Lower leg skin (tissue), 4 donors: Measurements from ENCODE around the gene ARHGAP15. TPM values are rescaled to one million over a fixed set of nuclear protein-coding genes. Genes with fewer than 3 reads are reported as not detected.

Experiments
- DNase-seq, 2 donors: peaks; one replicate each; pipeline ENCODE4 v3.0.0-alpha.2; 2019; ENCODE audit warnings: low spot score in 2 of 2
- H3K4me3 ChIP-seq: fragments of 200-600 bp; sonication (generic); 2 replicates; pipeline ENCODE4 v1.5.1; 2017; ENCODE audit warnings: mild to moderate bottlenecking, low read depth; ENCODE audit not compliant: poor library complexity, severe bottlenecking
- POLR2A ChIP-seq, 2 donors: fragments of 450-650 bp; IDR thresholded peaks; one replicate each; pipeline ENCODE4 v1.6.1; 2016 to 2017; ENCODE audit warnings: antibody characterized with exemption in 2 of 2, mild to moderate bottlenecking in 1 of 2, moderate library complexity in 1 of 2
- WGBS, 2 donors: methylation state at CpG; one replicate each; pipeline ENCODE4 v1.1.5; 2018; 5-methylcytosine and 5-hydroxymethylcytosine counted together
- intact Hi-C: fragments of 100-400 bp; cut with DNase I; formaldehyde crosslinking; loops from one replicate; pipeline ENCODE4 v1.15.0; 2023; ENCODE audit warnings: low total_unique reads
- total RNA-seq, 4 donors: library from RNA; depleted of rRNA; stranded (reverse); fragments of >200 nt; gene quantifications; one replicate each; pipeline ENCODE4 v1.1.0, GENCODE V29; 2016
- TF ChIP-seq, protein P1 (sequence below), 3 donors: fragments of 450-650 bp; IDR thresholded peaks; one replicate each; pipeline ENCODE4 v1.5.1; 2016; ENCODE audit warnings: antibody characterized with exemption in 3 of 3, mild to moderate bottlenecking in 3 of 3, moderate library complexity in 2 of 3

The ARHGAP15 gene
- total RNA-seq, 4 donors from 2014 or later = 1.1 to 4.6 (median 2.4) TPM

DNA sequence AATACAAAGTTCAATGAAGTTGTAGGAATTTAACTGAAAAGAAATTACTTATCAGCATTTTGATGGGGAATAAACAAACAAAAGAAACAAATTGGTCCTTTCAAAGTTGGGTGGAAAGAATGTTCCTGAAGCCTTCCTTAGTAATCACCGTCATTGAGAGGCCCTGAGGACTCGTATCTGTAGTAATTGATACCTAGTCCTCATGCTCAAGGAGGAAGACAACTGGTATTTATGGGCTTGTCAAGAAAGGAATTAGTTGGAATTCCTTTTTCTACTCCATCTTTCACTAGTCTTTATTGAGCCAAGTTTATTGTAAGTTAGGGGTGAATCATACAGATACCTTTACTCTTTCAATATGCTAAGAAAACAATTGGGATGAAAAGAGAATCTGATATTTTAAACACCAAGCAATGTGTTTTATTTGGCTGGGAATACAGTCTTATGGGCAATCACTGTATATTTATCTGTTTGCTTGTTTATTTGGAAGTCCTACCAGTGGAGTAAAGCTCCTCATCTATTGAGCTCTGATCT, 324.8 kb downstream of the ARHGAP15 start:
- H3K4me3 ChIP-seq = no peak overlapping the region
- TF ChIP-seq POLR2A (IDR thresholded peaks at IDR 0.05) = no peak
- TF ChIP-seq, protein P1, sequence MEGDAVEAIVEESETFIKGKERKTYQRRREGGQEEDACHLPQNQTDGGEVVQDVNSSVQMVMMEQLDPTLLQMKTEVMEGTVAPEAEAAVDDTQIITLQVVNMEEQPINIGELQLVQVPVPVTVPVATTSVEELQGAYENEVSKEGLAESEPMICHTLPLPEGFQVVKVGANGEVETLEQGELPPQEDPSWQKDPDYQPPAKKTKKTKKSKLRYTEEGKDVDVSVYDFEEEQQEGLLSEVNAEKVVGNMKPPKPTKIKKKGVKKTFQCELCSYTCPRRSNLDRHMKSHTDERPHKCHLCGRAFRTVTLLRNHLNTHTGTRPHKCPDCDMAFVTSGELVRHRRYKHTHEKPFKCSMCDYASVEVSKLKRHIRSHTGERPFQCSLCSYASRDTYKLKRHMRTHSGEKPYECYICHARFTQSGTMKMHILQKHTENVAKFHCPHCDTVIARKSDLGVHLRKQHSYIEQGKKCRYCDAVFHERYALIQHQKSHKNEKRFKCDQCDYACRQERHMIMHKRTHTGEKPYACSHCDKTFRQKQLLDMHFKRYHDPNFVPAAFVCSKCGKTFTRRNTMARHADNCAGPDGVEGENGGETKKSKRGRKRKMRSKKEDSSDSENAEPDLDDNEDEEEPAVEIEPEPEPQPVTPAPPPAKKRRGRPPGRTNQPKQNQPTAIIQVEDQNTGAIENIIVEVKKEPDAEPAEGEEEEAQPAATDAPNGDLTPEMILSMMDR (IDR thresholded peaks at IDR 0.05) = no peak
- intact Hi-C loops = no loop called here
- 76 to 84% methylated on average over 2 of the region's 2 CpGs for WGBS, 2 donors
- DNase-seq = no peak

DNA sequence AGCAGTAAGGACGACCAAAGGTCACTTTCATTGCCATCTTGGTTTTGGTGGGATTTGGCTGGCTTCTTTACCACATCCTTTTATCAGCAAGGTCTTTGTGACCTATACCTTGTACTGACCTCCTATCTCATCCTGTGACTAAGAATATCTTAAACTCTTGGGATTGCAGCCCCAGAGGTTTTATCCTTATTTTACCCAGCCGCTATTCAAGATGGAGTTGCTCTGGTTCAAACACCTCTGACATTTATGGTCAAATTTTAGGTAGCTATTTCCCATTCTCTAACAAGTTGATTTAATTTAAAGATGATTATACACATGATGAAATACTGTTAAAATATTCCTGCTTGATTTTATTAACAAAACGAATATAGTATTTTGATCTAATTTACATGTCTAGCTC, 326.1 kb downstream of the ARHGAP15 start:
- DNase-seq = no peak
- intact Hi-C loops = no loop called here
- TF ChIP-seq, protein P1 (IDR thresholded peaks at IDR 0.05) = no peak
- no peak for TF ChIP-seq POLR2A (IDR thresholded peaks at IDR 0.05)
- no peak overlapping the region for H3K4me3 ChIP-seq
- 85 to 93% methylated on average over 3 of the region's 3 CpGs for WGBS, 2 donors

DNA sequence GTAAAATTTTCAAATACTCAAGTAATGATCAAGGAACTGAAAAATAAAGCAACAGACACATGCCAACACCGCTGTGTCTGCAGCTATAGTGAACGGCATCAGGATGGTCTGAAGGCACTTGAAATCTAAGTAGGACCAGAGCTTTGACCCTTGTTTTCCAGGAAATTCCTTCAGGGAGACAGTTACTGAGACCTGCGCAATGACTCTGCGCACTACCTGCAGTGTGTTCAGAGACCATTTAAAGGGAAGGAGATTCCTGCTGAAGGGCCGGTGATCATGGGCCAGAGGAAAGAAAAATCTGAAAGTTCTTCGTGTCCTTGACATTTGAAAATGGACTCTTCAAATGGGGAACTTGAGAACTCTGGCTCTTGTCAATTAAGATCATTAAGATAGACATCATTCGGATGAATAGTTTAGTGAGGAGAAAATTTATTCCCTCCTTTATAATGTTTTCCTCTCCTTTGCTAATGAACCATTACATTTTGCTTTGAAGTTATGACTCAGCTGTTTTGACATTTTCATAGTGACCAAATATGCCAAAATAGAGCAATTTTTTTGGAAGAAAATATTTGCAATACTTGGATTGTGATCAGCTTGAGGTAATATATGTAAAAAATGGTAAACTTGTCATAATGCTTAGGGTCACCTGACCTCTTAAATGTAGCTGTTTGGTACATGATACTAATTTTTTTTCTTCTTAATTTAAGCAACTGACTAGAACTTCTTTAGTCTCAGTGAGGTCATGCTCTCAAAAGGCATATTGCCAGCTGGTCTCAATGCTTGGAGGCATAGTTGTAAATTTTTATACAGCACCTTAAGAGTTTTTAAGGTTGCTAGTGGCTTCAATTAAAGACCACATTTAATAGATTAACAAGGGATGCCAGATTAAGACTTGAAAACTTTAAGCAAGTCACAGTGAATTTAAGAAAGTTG, 329.3 kb downstream of the ARHGAP15 start:
- no peak overlapping the region for H3K4me3 ChIP-seq
- 88 to 89% methylated on average over 7 of the region's 7 CpGs for WGBS, 2 donors
- no peak for DNase-seq
- TF ChIP-seq, protein P1 (IDR thresholded peaks at IDR 0.05) = no peak
- TF ChIP-seq POLR2A (IDR thresholded peaks at IDR 0.05) = no peak
- intact Hi-C loops = no loop called here

DNA sequence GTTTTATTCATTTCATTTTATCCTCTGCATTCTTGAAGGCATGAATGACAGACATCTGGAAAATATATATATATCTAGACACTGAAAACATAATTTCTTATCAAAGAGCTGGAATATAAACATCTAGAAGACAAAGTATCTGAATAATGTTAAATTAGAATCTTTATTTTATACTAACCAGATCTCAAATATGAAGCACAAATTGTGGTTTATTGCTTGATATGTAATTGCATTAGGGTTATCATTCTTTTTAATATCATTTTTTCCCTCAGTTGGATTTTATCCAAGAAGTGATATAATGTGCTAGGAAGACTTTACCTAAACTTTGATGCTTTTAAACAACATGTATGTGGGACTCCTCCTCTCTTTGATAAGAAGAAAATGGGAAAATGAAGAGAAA, 331.2 kb downstream of the ARHGAP15 start:
- no peak for DNase-seq
- intact Hi-C loops = no loop called here
- no peak overlapping the region for H3K4me3 ChIP-seq
- no peak for TF ChIP-seq POLR2A (IDR thresholded peaks at IDR 0.05)
- TF ChIP-seq, protein P1 (IDR thresholded peaks at IDR 0.05) = no peak

DNA sequence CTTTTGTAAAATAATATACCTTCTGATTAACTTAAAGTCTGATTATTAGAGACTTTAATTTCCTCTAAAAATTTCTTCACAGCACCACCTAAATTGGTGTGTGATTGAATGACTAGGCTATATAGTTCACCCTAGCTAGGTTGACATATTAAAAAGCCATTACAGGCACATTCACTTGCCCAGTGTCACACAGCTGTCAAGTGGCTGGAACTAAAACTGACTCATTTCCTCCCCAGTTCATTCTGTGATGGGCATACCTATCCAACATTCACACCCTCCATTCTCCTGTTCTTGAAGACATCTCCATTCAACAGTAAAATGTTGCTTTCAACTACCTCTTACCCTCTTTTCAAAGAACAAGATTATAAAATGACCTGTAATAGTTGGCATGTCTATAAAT, 334.5 kb downstream of the ARHGAP15 start:
- H3K4me3 ChIP-seq = no peak overlapping the region
- TF ChIP-seq, protein P1 (IDR thresholded peaks at IDR 0.05) = no peak
- TF ChIP-seq POLR2A (IDR thresholded peaks at IDR 0.05) = no peak
- DNase-seq = no peak
- intact Hi-C loops = no loop called here
